ENCODE results near the gene PPP1R15A. TPM values are rescaled to one million over a fixed set of nuclear protein-coding genes. Genes with fewer than 3 reads are reported as not detected.
A peak's percentile ranks its signal among the peaks of the same experiment; 100 is the strongest.

Gene PPP1R15A
- total and polyA plus RNA-seq, 2 of the 8 experiments (the other 6 are each of a cell fraction or from before 2014, with no cell fraction given) = 4.1 to 14.0 TPM

DNA sequence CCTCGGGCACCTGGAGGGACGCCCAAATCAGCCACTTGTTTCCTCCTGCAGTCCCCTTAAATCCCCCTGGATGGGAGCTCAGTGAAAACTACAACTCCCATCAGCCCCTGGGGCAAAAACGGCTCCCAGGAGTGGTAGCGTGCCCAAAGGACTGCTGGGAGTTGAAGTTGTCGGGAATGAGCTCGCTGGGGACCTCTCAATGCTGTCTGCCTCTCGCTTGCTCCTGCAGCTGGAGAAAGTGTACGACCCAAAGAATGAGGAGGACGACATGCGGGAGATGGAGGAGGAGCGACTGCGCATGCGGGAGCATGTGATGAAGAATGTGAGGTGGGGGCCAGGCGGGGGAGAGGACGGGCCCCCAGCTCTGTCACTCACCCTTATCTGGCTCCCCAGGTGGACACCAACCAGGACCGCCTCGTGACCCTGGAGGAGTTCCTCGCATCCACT, 46.6 kb downstream of the PPP1R15A start (continued):
- TF ChIP-seq, protein P1, sequence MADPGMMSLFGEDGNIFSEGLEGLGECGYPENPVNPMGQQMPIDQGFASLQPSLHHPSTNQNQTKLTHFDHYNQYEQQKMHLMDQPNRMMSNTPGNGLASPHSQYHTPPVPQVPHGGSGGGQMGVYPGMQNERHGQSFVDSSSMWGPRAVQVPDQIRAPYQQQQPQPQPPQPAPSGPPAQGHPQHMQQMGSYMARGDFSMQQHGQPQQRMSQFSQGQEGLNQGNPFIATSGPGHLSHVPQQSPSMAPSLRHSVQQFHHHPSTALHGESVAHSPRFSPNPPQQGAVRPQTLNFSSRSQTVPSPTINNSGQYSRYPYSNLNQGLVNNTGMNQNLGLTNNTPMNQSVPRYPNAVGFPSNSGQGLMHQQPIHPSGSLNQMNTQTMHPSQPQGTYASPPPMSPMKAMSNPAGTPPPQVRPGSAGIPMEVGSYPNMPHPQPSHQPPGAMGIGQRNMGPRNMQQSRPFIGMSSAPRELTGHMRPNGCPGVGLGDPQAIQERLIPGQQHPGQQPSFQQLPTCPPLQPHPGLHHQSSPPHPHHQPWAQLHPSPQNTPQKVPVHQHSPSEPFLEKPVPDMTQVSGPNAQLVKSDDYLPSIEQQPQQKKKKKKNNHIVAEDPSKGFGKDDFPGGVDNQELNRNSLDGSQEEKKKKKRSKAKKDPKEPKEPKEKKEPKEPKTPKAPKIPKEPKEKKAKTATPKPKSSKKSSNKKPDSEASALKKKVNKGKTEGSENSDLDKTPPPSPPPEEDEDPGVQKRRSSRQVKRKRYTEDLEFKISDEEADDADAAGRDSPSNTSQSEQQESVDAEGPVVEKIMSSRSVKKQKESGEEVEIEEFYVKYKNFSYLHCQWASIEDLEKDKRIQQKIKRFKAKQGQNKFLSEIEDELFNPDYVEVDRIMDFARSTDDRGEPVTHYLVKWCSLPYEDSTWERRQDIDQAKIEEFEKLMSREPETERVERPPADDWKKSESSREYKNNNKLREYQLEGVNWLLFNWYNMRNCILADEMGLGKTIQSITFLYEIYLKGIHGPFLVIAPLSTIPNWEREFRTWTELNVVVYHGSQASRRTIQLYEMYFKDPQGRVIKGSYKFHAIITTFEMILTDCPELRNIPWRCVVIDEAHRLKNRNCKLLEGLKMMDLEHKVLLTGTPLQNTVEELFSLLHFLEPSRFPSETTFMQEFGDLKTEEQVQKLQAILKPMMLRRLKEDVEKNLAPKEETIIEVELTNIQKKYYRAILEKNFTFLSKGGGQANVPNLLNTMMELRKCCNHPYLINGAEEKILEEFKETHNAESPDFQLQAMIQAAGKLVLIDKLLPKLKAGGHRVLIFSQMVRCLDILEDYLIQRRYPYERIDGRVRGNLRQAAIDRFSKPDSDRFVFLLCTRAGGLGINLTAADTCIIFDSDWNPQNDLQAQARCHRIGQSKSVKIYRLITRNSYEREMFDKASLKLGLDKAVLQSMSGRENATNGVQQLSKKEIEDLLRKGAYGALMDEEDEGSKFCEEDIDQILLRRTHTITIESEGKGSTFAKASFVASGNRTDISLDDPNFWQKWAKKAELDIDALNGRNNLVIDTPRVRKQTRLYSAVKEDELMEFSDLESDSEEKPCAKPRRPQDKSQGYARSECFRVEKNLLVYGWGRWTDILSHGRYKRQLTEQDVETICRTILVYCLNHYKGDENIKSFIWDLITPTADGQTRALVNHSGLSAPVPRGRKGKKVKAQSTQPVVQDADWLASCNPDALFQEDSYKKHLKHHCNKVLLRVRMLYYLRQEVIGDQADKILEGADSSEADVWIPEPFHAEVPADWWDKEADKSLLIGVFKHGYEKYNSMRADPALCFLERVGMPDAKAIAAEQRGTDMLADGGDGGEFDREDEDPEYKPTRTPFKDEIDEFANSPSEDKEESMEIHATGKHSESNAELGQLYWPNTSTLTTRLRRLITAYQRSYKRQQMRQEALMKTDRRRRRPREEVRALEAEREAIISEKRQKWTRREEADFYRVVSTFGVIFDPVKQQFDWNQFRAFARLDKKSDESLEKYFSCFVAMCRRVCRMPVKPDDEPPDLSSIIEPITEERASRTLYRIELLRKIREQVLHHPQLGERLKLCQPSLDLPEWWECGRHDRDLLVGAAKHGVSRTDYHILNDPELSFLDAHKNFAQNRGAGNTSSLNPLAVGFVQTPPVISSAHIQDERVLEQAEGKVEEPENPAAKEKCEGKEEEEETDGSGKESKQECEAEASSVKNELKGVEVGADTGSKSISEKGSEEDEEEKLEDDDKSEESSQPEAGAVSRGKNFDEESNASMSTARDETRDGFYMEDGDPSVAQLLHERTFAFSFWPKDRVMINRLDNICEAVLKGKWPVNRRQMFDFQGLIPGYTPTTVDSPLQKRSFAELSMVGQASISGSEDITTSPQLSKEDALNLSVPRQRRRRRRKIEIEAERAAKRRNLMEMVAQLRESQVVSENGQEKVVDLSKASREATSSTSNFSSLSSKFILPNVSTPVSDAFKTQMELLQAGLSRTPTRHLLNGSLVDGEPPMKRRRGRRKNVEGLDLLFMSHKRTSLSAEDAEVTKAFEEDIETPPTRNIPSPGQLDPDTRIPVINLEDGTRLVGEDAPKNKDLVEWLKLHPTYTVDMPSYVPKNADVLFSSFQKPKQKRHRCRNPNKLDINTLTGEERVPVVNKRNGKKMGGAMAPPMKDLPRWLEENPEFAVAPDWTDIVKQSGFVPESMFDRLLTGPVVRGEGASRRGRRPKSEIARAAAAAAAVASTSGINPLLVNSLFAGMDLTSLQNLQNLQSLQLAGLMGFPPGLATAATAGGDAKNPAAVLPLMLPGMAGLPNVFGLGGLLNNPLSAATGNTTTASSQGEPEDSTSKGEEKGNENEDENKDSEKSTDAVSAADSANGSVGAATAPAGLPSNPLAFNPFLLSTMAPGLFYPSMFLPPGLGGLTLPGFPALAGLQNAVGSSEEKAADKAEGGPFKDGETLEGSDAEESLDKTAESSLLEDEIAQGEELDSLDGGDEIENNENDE (IDR thresholded peaks at IDR 0.05; ENCODE audit: insufficient replicate concordance, low read length) = no peak
- TF ChIP-seq SIX5 (IDR thresholded peaks at IDR 0.05; ENCODE audit: low read depth, low read length) = peak; percentile 98
- no peak for TF ChIP-seq RXRA (IDR thresholded peaks at IDR 0.05; ENCODE audit: insufficient read depth, low read depth, low read length)
- no peak for TF ChIP-seq SP4 (IDR thresholded peaks at IDR 0.05; ENCODE audit: low read length)
- no peak for TF ChIP-seq TAF1 (IDR thresholded peaks at IDR 0.05; ENCODE audit: low read depth, low read length)
- no peak; a peak in 1 of 4 replicates for TF ChIP-seq SIN3A (conservative IDR thresholded peaks at IDR 0.05 in 1 of 2, IDR thresholded peaks at IDR 0.05 in 1 of 2; ENCODE audit: low read depth in 1 of 2, low read length in 2 of 2)
- TF ChIP-seq GABPA (IDR thresholded peaks at IDR 0.05; ENCODE audit: borderline replicate concordance, insufficient read depth, low read length) = no peak
- no peak for TF ChIP-seq RAD21 (IDR thresholded peaks at IDR 0.05 in 1 of 2, conservative IDR thresholded peaks at IDR 0.05 in 1 of 2; ENCODE audit: low read depth in 2 of 2, low read length in 2 of 2)
- no peak for TF ChIP-seq HDAC6 (IDR thresholded peaks at IDR 0.05; ENCODE audit: low read depth, low read length)
- TF ChIP-seq CBX8 (IDR thresholded peaks at IDR 0.05; ENCODE audit: borderline replicate concordance, low read depth, low read length) = no peak
- TF ChIP-seq RBBP5 (IDR thresholded peaks at IDR 0.05; ENCODE audit: borderline replicate concordance, low read depth, low read length) = no peak

Measured in H1 (cell line).